Subcutaneous preadipocyte (primary cell): ENCODE results near the gene FBXL16. TPM values are rescaled to one million over a fixed set of nuclear protein-coding genes. Genes with fewer than 3 reads are reported as not detected.

ENCODE experiments used
- total RNA-seq: library from RNA; depleted of rRNA; stranded (reverse); fragments of >200 nt; gene quantifications from 2 replicates; pipeline ENCODE4 v1.2.3, GENCODE V29; 2012

Gene FBXL16
- total RNA-seq, 1 donor: 0.37 TPM

Other genes starting within 250 kb of the FBXL16 start
- 45.2 and 67.6 TPM in 2 replicates for gene CAPN15, start 178.1 kb downstream of the FBXL16 start, total RNA-seq
- not detected in 2 replicates for gene PRR35, start 145.4 kb downstream of the FBXL16 start, total RNA-seq
- gene NHLRC4, start 138.8 kb downstream of the FBXL16 start, total RNA-seq: 0.37 and 0.59 TPM in 2 replicates
- gene PIGQ, start 135.8 kb downstream of the FBXL16 start, total RNA-seq: 23.5 and 25.6 TPM in 2 replicates
- 11.4 and 13.3 TPM in 2 replicates for gene RAB40C, start 115.7 kb downstream of the FBXL16 start, total RNA-seq
- 0.20 and 0.37 TPM in 2 replicates for gene WFIKKN1, start 74.8 kb downstream of the FBXL16 start, total RNA-seq
- gene METTL26, start 69.5 kb downstream of the FBXL16 start, total RNA-seq: 88.2 and 125 TPM in 2 replicates
- 23.7 and 25.7 TPM in 2 replicates for gene MCRIP2, start 64.0 kb downstream of the FBXL16 start, total RNA-seq
- 15.4 and 25.8 TPM in 2 replicates for gene WDR90, start 56.4 kb downstream of the FBXL16 start, total RNA-seq
- 40.4 and 58.6 TPM in 2 replicates for gene RHOT2, start 37.7 kb downstream of the FBXL16 start, total RNA-seq
- 0.39 and 1.8 TPM in 2 replicates for gene RHBDL1, start 30.1 kb downstream of the FBXL16 start, total RNA-seq
- 129 and 152 TPM in 2 replicates for gene STUB1, start 25.4 kb downstream of the FBXL16 start, total RNA-seq
- gene JMJD8, start 21.5 kb downstream of the FBXL16 start, total RNA-seq: 30.9 and 35.6 TPM in 2 replicates
- gene WDR24, start 15.4 kb downstream of the FBXL16 start, total RNA-seq: 9.6 and 10.0 TPM in 2 replicates
- 54.0 and 71.2 TPM in 2 replicates for gene METRN, start 9.3 kb upstream of the FBXL16 start, total RNA-seq
- gene ANTKMT, start 15.3 kb upstream of the FBXL16 start, total RNA-seq: 27.2 and 28.3 TPM in 2 replicates
- gene CCDC78, start 20.6 kb upstream of the FBXL16 start, total RNA-seq: 3.7 and 4.7 TPM in 2 replicates
- 15.8 and 18.8 TPM in 2 replicates for gene HAGHL, start 21.3 kb upstream of the FBXL16 start, total RNA-seq
- 34.8 and 36.0 TPM in 2 replicates for gene CIAO3, start 35.2 kb upstream of the FBXL16 start, total RNA-seq
- not detected in 2 replicates for gene MSLN, start 54.9 kb upstream of the FBXL16 start, total RNA-seq
- gene RPUSD1, start 82.6 kb upstream of the FBXL16 start, total RNA-seq: 27.2 and 29.1 TPM in 2 replicates
- gene CHTF18, start 82.8 kb upstream of the FBXL16 start, total RNA-seq: 16.9 and 20.1 TPM in 2 replicates
- not detected in 2 replicates for gene GNG13, start 94.9 kb upstream of the FBXL16 start, total RNA-seq